ENCODE measurements around the gene POU3F1. TPM values are rescaled to one million over a fixed set of nuclear protein-coding genes. Genes with fewer than 3 reads are reported as not detected.

Gene POU3F1
- total and polyA plus RNA-seq, 4 donors = 0.04 to 0.20 (median 0.17) TPM

DNA sequence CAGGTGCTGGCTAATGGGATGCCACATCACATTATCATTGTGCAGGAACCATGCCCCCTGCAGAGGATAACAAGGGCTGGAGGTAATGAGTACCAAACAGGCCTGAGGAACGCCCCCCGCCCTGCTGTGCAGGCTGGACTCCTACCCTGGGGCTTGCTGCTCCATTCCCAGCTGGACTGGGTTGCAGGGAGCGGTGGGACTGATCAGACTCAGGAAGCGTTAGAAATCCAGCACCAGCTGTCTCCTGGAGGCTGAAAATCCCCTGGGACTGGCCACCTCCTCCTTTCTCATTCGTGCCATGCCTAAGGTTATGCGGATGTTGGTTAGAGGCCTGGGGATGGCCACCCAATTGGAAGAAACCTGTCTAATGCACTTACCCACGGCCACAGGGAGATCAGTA is 36.9 kb upstream of the POU3F1 start:
- Histone ChIP-seq H3K4me1 (ENCODE audit: control insufficient read depth in 5 of 5, insufficient read depth in 5 of 5, low read length in 5 of 5) (peaks cover 0 to 2% (median 0%) of the 10 kb centered on the region in 5 donors), H3K27ac (ENCODE audit: low read depth in 1 of 2, low read length in 1 of 2) (no peak overlapping the region), H3K27me3 (ENCODE audit: control insufficient read depth in 3 of 3, insufficient read depth in 3 of 3, low read length in 2 of 3) (peaks cover 0 to 2% (median 0%) of the 10 kb centered on the region in 3 donors), H3K9ac (ENCODE audit: insufficient read depth in 1 of 2, low read length in 2 of 2) (no peak overlapping the region), H3K4me3 (no peak overlapping the region), H3K9me3 (ENCODE audit: control insufficient read depth in 4 of 4, insufficient read depth in 3 of 4, low read length in 3 of 4) (peaks cover 0 to 2% (median 0%) of the 10 kb centered on the region in 4 donors), H3K36me3 (ENCODE audit: control insufficient read depth in 4 of 4, insufficient read depth in 4 of 4, low read length in 4 of 4) (no peaks in the 10 kb centered on the region)
- TF ChIP-seq, protein P1, sequence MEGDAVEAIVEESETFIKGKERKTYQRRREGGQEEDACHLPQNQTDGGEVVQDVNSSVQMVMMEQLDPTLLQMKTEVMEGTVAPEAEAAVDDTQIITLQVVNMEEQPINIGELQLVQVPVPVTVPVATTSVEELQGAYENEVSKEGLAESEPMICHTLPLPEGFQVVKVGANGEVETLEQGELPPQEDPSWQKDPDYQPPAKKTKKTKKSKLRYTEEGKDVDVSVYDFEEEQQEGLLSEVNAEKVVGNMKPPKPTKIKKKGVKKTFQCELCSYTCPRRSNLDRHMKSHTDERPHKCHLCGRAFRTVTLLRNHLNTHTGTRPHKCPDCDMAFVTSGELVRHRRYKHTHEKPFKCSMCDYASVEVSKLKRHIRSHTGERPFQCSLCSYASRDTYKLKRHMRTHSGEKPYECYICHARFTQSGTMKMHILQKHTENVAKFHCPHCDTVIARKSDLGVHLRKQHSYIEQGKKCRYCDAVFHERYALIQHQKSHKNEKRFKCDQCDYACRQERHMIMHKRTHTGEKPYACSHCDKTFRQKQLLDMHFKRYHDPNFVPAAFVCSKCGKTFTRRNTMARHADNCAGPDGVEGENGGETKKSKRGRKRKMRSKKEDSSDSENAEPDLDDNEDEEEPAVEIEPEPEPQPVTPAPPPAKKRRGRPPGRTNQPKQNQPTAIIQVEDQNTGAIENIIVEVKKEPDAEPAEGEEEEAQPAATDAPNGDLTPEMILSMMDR (IDR thresholded peaks at IDR 0.05; ENCODE audit: control extremely low read depth, extremely low read depth) = no peak
- no peak for DNase-seq
- no peak for ATAC-seq (ENCODE audit: insufficient read depth, low FRiP score)
- WGBS, 2 donors = 86 to 89% methylated on average over 7 of the region's 7 CpGs

DNA sequence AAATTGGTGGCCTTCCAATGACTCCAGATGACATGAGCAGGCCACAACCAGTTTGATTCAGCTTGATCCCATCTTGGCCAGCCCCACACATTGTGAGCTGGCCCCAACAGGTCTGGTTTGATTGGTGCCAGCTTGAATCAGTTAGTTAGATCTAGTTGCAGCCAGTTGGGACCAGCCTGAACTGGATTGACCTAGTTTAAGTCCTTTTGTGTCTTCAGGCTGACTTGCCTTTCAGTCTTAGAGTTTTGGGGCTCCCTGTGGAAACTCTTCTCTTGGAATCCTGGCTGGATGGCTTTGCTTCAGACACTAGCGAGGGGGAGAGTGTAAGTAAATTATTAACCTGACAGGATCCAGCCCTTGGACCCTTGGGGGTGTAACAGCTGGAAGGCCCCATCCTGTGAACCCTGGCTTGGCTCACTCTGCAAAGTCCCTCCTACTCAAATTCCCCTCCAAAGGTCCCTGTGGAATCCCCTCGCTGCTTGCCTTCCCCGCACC is 36.2 kb upstream of the POU3F1 start:
- H3K27me3 ChIP-seq (ENCODE audit: control insufficient read depth in 3 of 3, insufficient read depth in 3 of 3, low read length in 2 of 3) = no peaks in the 10 kb centered on the region
- 88 to 91% methylated on average over 3 of the region's 3 CpGs for WGBS, 2 donors
- H3K9me3 ChIP-seq (ENCODE audit: control insufficient read depth in 4 of 4, insufficient read depth in 3 of 4, low read length in 3 of 4) = peaks cover 0 to 2% (median 0%) of the 10 kb centered on the region in 4 donors
- peaks cover 0 to 2% (median 0%) of the 10 kb centered on the region in 5 donors for H3K4me1 ChIP-seq (ENCODE audit: control insufficient read depth in 5 of 5, insufficient read depth in 5 of 5, low read length in 5 of 5)
- no peak for ATAC-seq (ENCODE audit: insufficient read depth, low FRiP score)
- no peak overlapping the region for H3K9ac ChIP-seq (ENCODE audit: insufficient read depth in 1 of 2, low read length in 2 of 2)
- no peak overlapping the region for H3K27ac ChIP-seq (ENCODE audit: low read depth in 1 of 2, low read length in 1 of 2)
- no peak overlapping the region for H3K4me3 ChIP-seq
- TF ChIP-seq, protein P1 (IDR thresholded peaks at IDR 0.05; ENCODE audit: control extremely low read depth, extremely low read depth) = no peak
- peak in 1 of 3 donors; percentile 45 for DNase-seq
- no peaks in the 10 kb centered on the region for H3K36me3 ChIP-seq (ENCODE audit: control insufficient read depth in 4 of 4, insufficient read depth in 4 of 4, low read length in 4 of 4)

DNA sequence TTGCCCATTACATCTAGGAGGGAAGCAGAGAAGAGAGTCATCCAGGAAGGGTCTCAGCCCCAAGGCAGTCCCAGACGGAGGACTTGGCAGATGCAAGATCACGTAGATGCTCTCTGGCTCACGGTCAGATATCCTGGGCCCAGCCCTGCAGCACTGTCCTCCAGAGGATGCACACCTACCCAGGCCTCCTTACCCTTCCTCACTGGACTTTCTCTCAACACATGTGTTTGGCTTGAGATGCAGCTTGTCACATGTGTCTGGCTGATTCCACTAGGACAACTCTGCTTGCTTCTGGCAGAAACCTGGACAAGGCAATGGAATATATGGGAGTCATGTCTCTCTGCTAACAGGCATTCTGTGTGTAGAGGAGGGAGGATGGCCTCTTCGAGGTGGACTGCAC is 32.4 kb upstream of the POU3F1 start:
- no peaks in the 10 kb centered on the region for H3K36me3 ChIP-seq (ENCODE audit: control insufficient read depth in 4 of 4, insufficient read depth in 4 of 4, low read length in 4 of 4)
- ATAC-seq (ENCODE audit: insufficient read depth, low FRiP score) (no peak), DNase-seq (no peak)
- H3K4me1 ChIP-seq (ENCODE audit: control insufficient read depth in 5 of 5, insufficient read depth in 5 of 5, low read length in 5 of 5) = peaks cover 0 to 2% (median 0%) of the 10 kb centered on the region in 5 donors
- no peak overlapping the region for H3K27ac ChIP-seq (ENCODE audit: low read depth in 1 of 2, low read length in 1 of 2)
- 84% methylated on average over 4 of the region's 4 CpGs for WGBS, 2 donors
- H3K4me3 ChIP-seq = no peak overlapping the region
- no peaks in the 10 kb centered on the region for H3K27me3 ChIP-seq (ENCODE audit: control insufficient read depth in 3 of 3, insufficient read depth in 3 of 3, low read length in 2 of 3)
- H3K9ac ChIP-seq (ENCODE audit: insufficient read depth in 1 of 2, low read length in 2 of 2) = no peak overlapping the region
- TF ChIP-seq, protein P1 (IDR thresholded peaks at IDR 0.05; ENCODE audit: control extremely low read depth, extremely low read depth) = no peak
- peaks cover 0 to 3% (median 0%) of the 10 kb centered on the region in 4 donors for H3K9me3 ChIP-seq (ENCODE audit: control insufficient read depth in 4 of 4, insufficient read depth in 3 of 4, low read length in 3 of 4)

All from lung (tissue), 12 donors.